ENCODE data around the gene SSTR3. TPM values are rescaled to one million over a fixed set of nuclear protein-coding genes. Genes with fewer than 3 reads are reported as not detected.

SSTR3 gene
- total and polyA plus RNA-seq, 2 of the 13 experiments (the other 11 are each of a cell fraction or from before 2014, with no cell fraction given), result 0.08 to 0.64 TPM

GRCh38 chr22:37190262-37190780 lies 22.0 kb downstream of the SSTR3 start (continued):
- TF ChIP-seq THAP7 (CRISPR knock-in tag; IDR thresholded peaks at IDR 0.05) (no peak), MLLT10 (CRISPR knock-in tag; IDR thresholded peaks at IDR 0.05) (no peak), ZNF883 (CRISPR knock-in tag; IDR thresholded peaks at IDR 0.05; ENCODE audit: not compliant biosample characterization) (no peak), MEIS2 (CRISPR knock-in tag; IDR thresholded peaks at IDR 0.05) (no peak), ZNF274 (CRISPR knock-in tag; IDR thresholded peaks at IDR 0.05) (no peak), ZSCAN20 (CRISPR knock-in tag; IDR thresholded peaks at IDR 0.05; ENCODE audit: borderline replicate concordance) (no peak)

GRCh38 chr22:37188901-37189466 lies 23.3 kb downstream of the SSTR3 start:
- intact Hi-C loops (cut with micrococcal nuclease; ENCODE audit: unreplicated experiment), result no loop called here
- peaks cover 28% of the 10 kb centered on the region for H3K4me1 ChIP-seq (ENCODE audit: insufficient read depth, low read length)
- no peaks in the 10 kb centered on the region for H4K20me1 ChIP-seq (ENCODE audit: insufficient read depth, low read length)
- CTCF ChIA-PET (ENCODE audit: low intra/inter-chr PET ratio, low total read pairs), result no interaction called here
- in situ Hi-C loops (cut with HindIII; ENCODE audit: extremely low pct_ligation_motif_present, low pct_unique_long_range_greater_than_20kb), result no loop called here
- DNase-seq (ENCODE audit: low spot score) (no peak), ATAC-seq (no peak), FAIRE-seq (no peak)
- no peaks in the 10 kb centered on the region for H3K27me3 ChIP-seq (ENCODE audit: control insufficient read depth in 1 of 2, insufficient read depth in 2 of 2, low read length in 2 of 2)
- WGBS (ENCODE audit: low lambda C conversion rate), result 89% methylated on average over 2 of the region's 2 CpGs
- no peaks in the 10 kb centered on the region for H3K79me2 ChIP-seq (ENCODE audit: insufficient read depth, low read length)
- H3K4me3 ChIP-seq (replicated peaks in 1 of 3; ENCODE audit: insufficient read depth in 1 of 3, low read depth in 2 of 3, low read length in 3 of 3), result no peak overlapping the region
- POLR2A ChIA-PET, result interaction anchor here (2.2 kb wide), 2 partner anchors 8 to 11 kb away, joined by 7 to 11 read pairs; no protein-coding TSS in a partner anchor
- H3K9ac ChIP-seq (ENCODE audit: insufficient read depth, low read depth, low read length), result no peak overlapping the region
- H3K36me3 ChIP-seq (replicated peaks in 1 of 2; ENCODE audit: control insufficient read depth in 1 of 2, insufficient read depth in 2 of 2, low read length in 2 of 2), result no peaks in the 10 kb centered on the region
- no peak overlapping the region for H3K4me2 ChIP-seq (ENCODE audit: low read depth, low read length)
- BruUV-seq (replicated peaks), result no TSS peak
- no peaks in the 10 kb centered on the region for H3K9me3 ChIP-seq (ENCODE audit: low read length)
- no peak overlapping the region for H3K27ac ChIP-seq (ENCODE audit: extremely low read length, insufficient read depth, low read length)
- H2AFZ ChIP-seq (ENCODE audit: low read length), result no peak overlapping the region
- TF ChIP-seq LCORL (IDR thresholded peaks at IDR 0.05) (no peak), LCORL (CRISPR knock-in tag; IDR thresholded peaks at IDR 0.05) (no peak), ZNF3 (CRISPR knock-in tag; IDR thresholded peaks at IDR 0.05) (no peak), LRRFIP1 (CRISPR knock-in tag; conservative IDR thresholded peaks at IDR 0.05) (no peak), POLR2AphosphoS2 (IDR thresholded peaks at IDR 0.05; ENCODE audit: low read depth, low read length) (no peak), GPBP1L1 (CRISPR knock-in tag; IDR thresholded peaks at IDR 0.05) (no peak), FUBP1 (CRISPR knock-in tag; IDR thresholded peaks at IDR 0.05; ENCODE audit: borderline replicate concordance) (no peak), ZIK1 (CRISPR knock-in tag; IDR thresholded peaks at IDR 0.05; ENCODE audit: borderline replicate concordance, low read depth) (no peak), GABPA (IDR thresholded peaks at IDR 0.05; ENCODE audit: low read depth, low read length) (no peak), GABPA (CRISPR knock-in tag; IDR thresholded peaks at IDR 0.05; ENCODE audit: low read depth) (no peak), ZNF678 (CRISPR knock-in tag; IDR thresholded peaks at IDR 0.05) (no peak), KDM5B (CRISPR knock-in tag; IDR thresholded peaks at IDR 0.05; ENCODE audit: borderline replicate concordance) (no peak), PLRG1 (conservative IDR thresholded peaks at IDR 0.05) (no peak)
